ENCODE measurements around the gene PAX7.
"Not testable (repeated sequence)": the region's sequence is repeated elsewhere in the genome, so short reads cannot be mapped to it uniquely, and the experiment has no call there.

Gene PAX7

GRCh38 chr1:18630511-18631495 is at the start of gene PAX7:
TSS of gene PAX7 (plus strand) at chr1:18630846. CDS start at chr1:18631604, 758 bp downstream.
- DNase-seq = no peak

DNA sequence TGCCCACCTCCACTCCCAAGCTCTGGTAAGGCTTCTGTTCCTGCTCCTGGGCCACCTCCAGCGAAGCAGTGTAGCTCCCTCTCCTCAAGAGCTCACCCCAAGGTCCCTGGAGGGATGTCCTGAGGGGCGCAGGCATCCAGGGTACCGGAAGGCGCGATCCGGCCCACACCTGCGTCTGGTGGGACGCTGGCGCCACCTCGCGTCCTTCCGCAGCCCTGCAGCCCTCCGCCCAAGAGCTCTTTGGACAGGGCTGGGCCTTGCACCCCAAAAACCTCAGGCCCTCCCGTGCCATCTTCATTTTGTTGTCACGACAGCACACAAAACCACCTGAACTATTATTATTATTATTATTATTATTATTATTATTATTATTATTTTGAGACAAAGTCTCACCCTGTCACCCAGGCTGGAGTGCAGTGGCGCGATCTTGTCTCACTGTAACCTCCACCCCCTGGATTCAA is 49.2 kb upstream of the PAX7 start:
- DNase-seq = no peak

GRCh38 chr1:18582890-18583289 is 47.8 kb upstream of the PAX7 start:
- no peak for DNase-seq

DNA sequence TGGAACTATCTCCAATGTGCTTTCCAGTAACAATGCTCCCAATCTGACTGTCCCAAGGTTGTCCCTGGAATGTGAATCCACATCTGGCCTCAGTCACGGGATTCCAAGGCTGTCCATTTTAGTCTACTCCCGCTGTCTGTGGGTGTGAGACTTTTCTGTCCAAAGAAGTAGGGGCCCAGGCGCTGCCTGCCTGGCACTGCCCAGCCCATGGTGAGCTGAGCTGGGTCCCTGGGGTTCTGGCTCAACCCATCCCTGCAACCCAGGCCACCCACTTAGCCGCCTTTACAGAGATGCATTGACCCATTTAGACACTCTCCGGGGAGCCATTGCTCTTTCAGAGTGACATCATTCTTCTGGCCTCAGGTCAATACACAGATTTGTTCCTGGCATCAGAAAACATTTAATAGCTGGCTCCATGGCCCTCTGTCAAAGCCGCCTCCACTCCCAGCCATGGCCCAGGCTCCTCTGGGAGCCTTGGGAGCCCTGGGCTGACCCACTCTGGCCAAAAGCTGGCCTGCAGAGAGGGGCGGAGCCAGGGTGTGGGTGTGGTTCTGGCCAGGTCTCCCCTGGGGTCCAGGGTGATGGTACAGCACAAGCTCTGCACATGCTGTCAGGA is 47.2 kb upstream of the PAX7 start:
- no peak for DNase-seq

DNA sequence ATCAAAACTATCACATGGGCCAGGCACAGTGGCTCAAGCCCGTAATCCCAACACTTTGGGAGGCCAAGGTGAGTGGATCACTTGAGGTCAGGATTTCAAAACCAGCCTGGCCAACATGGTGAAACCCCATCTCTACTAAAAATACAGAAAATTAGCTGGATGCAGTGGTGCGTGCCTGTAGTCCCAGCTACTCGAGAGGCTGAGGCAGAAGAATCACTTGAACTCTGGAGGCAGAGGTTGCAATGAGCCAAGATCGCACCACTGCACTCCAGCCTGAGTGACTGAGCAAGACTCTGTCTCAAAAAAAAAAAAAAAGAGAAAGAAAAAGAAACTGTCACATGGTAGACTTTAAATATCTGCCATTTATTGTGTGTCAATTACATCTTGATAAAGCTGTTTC is 44.6 kb upstream of the PAX7 start:
- not testable (repeated sequence) for DNase-seq

- no peak for DNase-seq
These were observed 42.6 kb upstream of the PAX7 start for GRCh38 chr1:18588093-18588492.

GRCh38 chr1:18592368-18592767 is 38.3 kb upstream of the PAX7 start:
- no peak for DNase-seq

GRCh38 chr1:18597160-18598042 is 33.2 kb upstream of the PAX7 start:
- DNase-seq = no peak

- DNase-seq = no peak
These were observed 31.6 kb upstream of the PAX7 start for GRCh38 chr1:18599086-18599485.

DNA sequence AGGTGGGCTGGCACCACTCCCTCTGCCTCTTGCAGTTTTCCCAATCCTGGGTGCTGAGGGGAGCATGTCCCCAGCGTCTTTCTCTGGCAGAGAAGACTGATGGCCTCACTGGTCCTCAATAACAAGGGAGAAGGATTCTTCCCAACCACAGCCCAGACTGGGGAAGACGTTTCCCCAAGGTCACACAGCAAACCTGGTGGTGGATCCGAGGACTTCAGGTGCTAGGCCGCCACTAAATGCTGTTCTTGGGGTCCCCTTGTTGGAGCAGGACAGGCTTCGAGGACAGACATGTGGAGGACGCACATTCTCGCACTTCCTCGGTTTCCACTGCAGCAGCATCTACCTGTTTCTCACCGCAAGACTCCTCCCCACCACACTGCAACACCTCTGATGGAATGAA is 30.9 kb upstream of the PAX7 start:
- DNase-seq = no peak

GRCh38 chr1:18602533-18603211 is 28.0 kb upstream of the PAX7 start:
- no peak for DNase-seq

DNA sequence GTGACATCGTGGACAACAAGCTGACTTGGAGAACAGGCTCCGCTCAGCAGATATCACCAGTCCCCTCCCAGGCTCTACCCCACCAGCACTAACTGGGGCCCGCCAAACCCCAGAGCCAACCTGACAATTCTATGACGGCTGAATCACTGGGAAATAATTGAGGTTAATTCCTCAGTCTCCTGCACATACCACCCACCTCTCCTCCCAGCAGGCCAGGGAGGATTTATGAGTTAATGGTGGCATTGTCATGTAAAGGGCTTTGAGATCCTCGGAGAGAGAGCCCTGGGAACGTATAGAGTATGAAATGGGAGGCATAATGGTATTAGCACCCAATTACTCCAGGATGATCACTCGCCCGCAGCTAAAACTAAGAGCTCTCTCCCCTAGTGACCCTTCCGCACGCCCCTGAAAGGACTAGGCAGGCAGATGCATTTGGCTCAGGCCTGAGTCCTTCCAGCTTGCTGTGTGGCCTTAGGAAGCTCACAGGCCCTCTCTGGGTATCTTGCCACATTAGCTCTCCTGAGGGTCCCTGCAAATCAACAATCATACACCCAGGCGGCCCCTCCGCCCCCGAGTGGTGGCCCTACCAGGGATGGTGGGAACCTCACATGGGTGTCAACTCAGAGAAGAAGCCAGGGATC is 27.3 kb upstream of the PAX7 start:
- no peak for DNase-seq

GRCh38 chr1:18606443-18607288 is 24.0 kb upstream of the PAX7 start:
- DNase-seq = no peak

GRCh38 chr1:18607289-18607760 is 23.3 kb upstream of the PAX7 start:
- no peak for DNase-seq

DNA sequence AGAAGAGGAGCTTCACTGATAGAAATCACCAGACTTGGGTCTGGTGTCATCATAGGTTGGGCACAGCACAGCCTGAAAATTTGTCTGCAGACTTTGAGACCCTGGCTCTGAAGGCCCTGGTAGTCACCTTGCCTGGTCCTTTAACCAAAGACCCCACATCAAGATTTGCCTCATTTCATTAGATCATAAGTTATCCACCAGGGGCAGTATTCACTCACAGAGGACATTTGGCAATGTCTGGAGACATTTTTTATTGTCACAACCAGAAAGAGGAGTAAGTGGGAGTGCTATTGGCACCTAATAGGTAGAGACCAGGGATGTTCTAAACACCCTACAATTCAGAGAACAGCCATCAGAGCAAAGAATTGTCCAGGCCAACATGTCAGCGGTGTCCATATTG is 22.1 kb upstream of the PAX7 start:
- no peak for DNase-seq

GRCh38 chr1:18611311-18611710 is 19.3 kb upstream of the PAX7 start:
- no peak for DNase-seq

DNA sequence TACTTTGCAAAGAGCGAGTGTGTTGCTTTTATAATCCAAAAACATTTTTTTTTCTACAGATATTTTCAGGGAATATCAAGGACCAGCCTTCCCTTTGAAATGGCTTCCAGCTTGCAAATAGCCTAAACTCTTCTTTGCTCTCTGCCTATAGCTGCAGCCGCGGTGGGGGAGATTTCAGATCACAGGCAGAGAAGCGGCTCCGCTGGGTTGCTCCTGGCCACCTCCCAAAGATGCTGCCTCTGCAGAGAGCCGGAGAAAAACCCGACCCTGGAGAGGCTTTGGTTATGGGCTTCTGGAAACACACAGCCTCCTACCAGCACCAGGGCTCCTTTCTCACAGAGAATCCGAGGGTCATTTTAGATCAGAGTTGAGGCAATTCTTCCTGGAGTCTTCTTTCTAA is 18.6 kb upstream of the PAX7 start:
- DNase-seq = no peak

DNA sequence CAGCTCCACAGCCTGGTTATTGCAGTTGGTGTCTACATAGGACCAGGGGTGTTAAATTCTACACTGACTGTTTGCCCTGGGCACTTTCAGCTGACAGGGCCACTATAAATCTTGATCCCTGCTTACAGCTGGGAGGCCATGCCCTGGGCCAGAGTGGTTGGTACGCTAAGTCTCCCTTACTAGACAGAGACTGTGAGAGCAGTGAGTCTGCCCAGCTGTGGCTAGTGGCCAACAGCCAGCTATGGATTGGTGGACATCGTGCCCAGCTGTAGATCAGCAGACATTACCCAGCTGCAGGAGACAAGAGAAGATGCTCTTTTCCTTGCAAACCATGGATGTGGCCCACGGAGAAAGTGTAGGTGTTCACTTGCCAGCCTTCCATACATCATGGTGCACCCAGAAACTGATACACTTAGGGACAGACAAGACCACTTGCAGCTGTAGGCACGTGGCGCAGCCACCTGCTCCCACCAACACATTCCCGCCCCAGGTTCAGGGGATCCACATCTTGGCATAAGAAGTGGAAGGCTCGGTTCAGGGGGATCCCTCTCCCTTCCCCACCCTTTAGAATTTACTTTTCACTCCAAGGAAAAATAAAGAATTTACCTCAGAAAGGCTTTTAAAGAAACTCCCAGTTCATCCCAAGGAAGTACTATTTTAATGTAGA is 16.4 kb upstream of the PAX7 start:
- no peak for DNase-seq

DNA sequence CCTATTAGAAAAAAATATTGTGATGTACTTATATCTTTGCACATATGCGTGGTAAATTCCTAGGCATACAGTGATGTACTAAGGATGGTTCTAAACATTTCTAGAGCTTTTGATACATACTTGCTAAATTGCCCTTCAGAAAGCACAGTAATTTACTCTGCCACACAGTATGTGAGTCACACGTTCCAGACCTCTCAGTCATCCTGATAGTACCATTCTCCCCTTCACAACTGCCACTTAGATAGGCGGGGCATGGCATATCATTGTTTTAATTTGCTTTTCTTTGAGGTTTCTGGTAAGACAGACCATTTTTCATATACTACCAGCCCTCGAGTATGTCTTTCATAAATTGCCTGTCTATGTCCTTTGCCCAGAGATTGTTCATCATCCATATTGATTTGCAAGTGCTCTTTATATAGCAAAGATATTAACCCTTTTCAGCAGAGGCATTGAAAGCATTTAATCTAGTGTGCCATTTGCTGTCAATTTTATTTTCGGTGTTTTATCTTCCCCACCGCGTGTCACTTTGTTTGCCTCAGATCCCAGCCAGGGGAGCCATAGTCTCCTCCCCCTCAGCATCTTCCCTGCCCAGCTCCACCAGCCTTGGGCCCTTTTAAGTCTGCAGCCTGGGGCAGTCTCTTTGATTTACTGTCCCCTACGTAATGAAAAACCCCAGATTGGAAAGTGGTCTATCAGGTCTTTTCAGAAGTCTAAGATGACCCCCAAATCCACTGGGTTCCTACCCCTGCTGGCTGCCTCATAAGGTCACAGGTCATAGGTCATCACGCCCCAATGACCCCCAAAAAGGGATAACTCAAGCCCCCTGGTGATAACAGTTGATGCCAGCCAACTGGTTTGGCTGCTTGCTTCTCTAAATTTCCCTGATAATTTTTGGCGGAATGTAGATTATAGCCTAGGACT is 11.8 kb upstream of the PAX7 start:
- DNase-seq = no peak

Data from SIG-M5 (cell line).